Tibial nerve (tissue), 4 donors: ENCODE measurements around the gene RPL35.

Experiments used
- CTCF ChIP-seq, 5 experiments: fragments of 200-600 bp in 3 of 5; fragments of 450-650 bp in 2 of 5; sonication (generic) in 3 of 5; IDR thresholded peaks; one replicate each; pipeline ENCODE4 v1.5.1; 2016 to 2019; ENCODE audit warnings: antibody characterized with exemption in 5 of 5, mild to moderate bottlenecking in 3 of 5, moderate library complexity in 2 of 5
- EP300 ChIP-seq, 2 donors: sonication (generic); formaldehyde crosslinking; IDR thresholded peaks; one replicate each; pipeline ENCODE4 v1.6.1; 2017; ENCODE audit warnings: antibody characterized with exemption in 2 of 2, mild to moderate bottlenecking in 1 of 2

- TF ChIP-seq CTCF (IDR thresholded peaks at IDR 0.05) (no peak), EP300 (IDR thresholded peaks at IDR 0.05) (no peak)
Measured at GRCh38 chr9:124886461-124886860, 24.7 kb upstream of the RPL35 start.
